HPDE6-E6E7 (cell line): ENCODE measurements around the gene NGFR.

Experiments
- DNase-seq: peaks from one replicate; pipeline ENCODE4 v3.0.0; 2011; ENCODE audit warnings: missing footprints; ENCODE audit errors: extremely low spot score

NGFR gene

DNA sequence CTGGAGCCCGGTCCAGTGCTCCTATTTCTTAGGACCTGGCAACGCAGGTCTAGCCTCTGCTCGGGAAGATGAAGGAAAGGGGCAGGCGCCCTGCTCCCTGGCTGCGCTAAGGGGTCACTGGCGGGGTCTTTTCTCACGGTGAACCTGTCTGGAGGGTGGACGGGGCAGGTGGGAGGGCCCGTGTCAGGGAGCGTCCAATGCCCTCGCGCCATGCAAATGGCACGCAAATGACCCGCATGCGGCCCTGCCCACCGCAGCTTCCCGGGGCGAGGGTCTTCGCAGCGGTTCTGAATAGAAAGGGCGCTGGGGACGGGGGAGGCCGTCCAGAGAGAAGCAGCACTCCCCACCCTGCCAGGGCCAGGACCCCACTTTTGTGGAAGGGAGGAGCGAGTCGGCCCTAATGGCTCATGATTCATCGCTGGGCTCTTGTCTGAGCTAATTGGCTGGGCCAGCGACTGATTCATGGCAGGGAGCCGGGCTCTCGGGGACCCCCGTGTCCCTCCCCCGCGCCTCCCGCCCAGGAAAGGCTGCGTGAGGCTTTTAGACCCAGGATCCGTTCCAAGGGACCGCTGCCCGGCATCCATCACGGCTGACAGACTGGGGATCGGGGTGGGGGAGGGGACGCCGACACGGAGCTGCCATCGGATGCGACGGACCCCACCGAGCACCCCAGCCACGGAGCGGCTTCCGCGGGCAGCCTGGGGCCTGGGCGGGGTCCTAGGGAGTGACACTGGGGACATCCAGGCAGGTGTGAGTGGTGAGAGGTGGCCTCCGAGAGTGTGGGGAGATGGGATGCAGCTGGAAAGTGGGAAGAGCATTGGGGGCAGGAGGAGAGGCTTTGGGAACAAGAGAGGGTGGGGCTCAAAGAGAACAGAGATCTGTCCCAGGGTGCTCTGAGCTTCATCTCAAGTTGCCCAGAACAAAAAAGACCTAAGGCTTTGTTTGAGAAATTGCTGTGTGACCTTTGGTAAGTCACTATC is 25.0 kb upstream of the NGFR start:
- DNase-seq: no peak

GRCh38 chr17:49471089-49471683 is 23.9 kb upstream of the NGFR start:
- DNase-seq: no peak

- no peak for DNase-seq
These were observed 23.3 kb upstream of the NGFR start for GRCh38 chr17:49471769-49472168.

DNA sequence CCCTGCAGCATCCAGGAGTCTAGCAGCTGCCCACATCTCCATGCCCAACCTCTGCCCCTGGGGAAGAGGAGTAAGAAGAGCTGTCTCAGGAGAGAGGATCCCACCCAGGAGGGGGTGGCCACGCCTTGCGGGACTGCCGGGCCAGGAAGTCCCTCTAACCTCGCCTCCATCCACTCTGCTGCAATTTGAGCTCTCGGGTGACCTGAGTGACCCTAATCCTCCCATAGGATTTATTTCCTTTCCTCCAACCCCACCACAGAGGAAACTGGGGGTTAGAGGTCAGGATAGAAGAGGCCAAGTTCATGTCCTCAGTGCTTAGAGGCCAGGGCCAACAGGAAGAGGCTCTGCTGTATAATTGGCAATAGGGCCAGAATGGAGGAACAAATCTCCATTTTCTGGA is 22.6 kb upstream of the NGFR start:
- no peak for DNase-seq

- DNase-seq: no peak
These were observed 21.0 kb upstream of the NGFR start for GRCh38 chr17:49473900-49474751.

DNA sequence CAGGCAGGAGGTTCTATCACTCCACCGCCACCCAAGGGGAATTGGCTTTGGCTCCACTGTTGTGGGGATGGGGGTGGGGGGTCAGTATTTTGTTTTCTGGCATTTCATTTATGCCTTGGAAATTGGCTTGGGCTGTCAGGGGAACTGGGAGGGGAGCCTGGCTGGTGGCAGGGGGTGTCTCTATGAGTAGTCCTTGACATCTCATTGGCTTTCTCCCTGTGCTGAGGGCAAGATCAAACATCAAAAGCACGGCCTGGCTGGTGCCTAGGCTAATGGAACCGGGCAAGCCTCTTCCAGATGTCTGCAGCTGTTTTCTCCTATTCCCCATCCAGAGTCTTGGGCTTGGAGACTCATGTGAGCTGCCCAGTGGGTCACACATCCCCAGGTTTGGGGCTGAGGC is 17.4 kb upstream of the NGFR start:
- no peak for DNase-seq

GRCh38 chr17:49480836-49481615 is 14.1 kb upstream of the NGFR start:
- no peak for DNase-seq

DNA sequence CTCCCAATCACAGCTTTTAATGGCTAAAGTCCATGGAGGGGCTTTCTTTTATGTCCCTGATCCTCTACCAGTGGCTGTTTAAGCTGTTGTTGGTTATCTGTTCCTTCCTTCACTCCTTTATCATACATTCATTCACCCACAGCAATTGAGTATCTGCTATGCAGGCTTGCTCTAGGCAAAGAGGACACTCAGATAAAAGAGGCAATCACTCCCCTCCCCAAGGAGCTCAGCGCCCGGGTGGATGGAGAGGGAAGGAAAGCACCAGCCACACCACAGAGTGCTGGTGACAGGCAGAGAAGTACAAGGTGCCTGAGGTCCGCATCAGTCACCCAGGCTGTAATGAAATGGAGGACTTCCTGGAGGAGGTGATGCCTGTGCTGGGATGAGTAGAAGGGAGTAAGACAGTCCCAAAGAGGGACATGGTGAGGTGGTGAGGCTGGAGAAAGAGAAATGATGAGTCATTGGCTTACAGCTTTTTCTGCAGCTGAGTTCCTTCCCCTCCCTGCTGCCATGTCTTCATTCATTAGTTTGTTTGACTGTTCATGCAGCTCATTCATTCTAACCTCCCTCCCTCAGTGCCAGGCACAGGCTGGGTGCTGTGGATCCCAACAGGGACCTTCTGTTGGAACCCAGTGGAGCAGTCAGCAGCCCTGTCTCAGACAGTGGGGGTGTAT is 12.8 kb upstream of the NGFR start:
- no peak for DNase-seq

GRCh38 chr17:49483599-49484509 is 11.2 kb upstream of the NGFR start:
- no peak for DNase-seq

DNA sequence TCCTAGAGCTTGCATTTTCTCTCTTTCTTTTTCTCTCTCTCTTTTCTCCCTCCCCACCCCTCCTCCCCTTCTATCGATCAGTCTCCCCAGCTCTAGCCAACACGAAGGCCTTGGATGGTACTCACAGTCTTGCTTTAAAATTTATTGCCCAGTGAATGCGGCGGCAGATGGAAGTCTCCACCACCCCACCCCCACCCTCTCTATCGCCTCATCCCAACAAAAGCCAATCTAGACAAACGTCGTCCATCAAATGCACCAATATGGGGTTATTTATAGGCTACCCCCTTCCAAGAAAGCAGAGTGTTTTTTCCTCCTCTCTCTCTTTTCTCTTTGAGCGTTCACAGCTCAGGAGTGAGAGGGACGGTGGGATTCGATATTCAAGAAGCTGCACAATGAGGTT is 10.5 kb upstream of the NGFR start:
- no peak for DNase-seq

- no peak for DNase-seq
These were observed 9.0 kb upstream of the NGFR start for GRCh38 chr17:49486012-49486641.

GRCh38 chr17:49487183-49487582 is 7.9 kb upstream of the NGFR start:
- no peak for DNase-seq

GRCh38 chr17:49488612-49489011 is 6.5 kb upstream of the NGFR start:
- DNase-seq: no peak

GRCh38 chr17:49489348-49489747 is 5.7 kb upstream of the NGFR start:
- no peak for DNase-seq

DNA sequence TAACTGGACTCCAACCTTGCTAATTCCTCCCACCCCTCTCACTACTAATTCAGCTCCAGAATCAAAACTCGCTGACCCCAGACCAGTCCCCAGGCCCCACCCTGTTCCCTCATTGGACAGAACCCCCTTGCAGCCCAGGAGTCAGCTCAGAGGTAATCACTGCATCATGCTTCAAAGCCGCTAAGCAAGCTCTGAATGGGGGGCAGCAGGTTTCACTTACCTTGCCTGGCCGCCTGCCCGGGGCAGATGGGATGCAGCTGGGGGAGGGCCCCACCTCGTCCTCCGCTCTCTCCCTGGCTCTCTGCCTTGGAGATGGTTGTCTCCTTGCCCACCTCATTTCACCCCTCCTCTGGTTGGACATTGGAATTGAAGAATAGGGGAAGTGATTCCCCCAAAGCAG is 4.8 kb upstream of the NGFR start:
- DNase-seq: no peak

DNA sequence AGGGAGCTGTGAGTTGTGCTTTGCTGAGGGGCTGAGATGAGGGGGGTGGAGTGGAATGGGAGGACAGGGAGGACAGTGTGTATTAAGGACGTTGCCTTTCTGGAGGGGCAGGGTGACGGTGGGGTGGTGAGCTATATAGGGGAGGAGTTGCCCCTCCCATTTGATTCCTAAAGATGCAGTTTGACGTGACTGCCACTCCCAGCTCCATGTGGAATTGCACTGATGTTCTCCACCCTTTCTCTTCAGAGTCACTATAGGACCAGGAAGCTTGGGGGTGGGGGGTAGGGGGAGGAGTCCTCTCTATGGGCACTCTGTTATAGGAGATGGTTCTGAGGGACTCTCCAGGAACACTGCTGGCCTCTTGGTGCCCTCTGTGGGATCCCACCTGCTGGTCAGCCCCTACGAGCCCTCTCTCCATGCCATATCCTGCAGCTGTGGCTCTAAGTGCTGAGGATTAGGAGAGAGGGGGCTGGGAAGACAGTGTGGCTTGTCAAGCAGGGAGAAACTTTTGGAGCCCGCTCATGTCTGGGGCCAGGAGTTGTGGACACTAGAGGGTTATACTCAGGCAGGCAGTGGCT is 3.8 kb upstream of the NGFR start:
- DNase-seq: no peak

- DNase-seq: no peak
These were observed 601 bp upstream of the NGFR start for GRCh38 chr17:49494399-49494985.

DNA sequence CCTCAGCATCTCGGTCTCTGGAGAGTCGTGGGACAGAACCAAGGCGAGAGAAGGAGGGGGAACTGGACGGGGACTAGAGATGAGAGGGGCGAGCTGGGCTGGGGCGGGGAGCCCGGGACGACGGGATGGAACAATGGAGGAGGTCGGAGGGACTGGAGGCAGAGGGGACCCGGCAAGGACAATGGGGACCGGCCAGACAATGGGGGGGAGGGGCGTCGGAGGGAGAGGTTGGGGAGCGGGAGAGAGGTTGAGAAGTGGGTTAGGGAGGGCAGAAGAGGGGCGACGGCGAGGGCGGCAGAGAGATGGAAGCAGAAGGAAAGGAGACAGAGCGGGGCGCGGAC is 719 bp downstream of the NGFR start:
- DNase-seq: no peak
